HepG2 (cell line): ENCODE results near the gene HOXD1. TPM values are rescaled to one million over a fixed set of nuclear protein-coding genes. Genes with fewer than 3 reads are reported as not detected.

Experiments used
- AHDC1 ChIP-seq: sonication (generic); formaldehyde crosslinking; IDR thresholded peaks from 2 replicates; pipeline ENCODE4 v1.5.1; 2020; ENCODE audit warnings: mild to moderate bottlenecking, missing genetic modification reagents, borderline replicate concordance
- HDAC6 ChIP-seq: fragments of 200-600 bp; sonication (generic); IDR thresholded peaks from 2 replicates; pipeline ENCODE4 v1.7.0; 2017; ENCODE audit warnings: mild to moderate bottlenecking, antibody characterized with exemption, low read length, low read depth
- JUNB ChIP-seq: sonication (generic); formaldehyde crosslinking; IDR thresholded peaks from 2 replicates; pipeline ENCODE4 v1.8.0; 2022; ENCODE audit warnings: missing genetic modification reagents, mild to moderate bottlenecking, borderline replicate concordance
- RAD51 ChIP-seq: fragments of 450-650 bp; IDR thresholded peaks from 2 replicates; pipeline ENCODE4 v1.6.1; 2016; ENCODE audit warnings: borderline replicate concordance
- SALL1 ChIP-seq: sonication (generic); formaldehyde crosslinking; IDR thresholded peaks from 2 replicates; pipeline ENCODE4 v1.8.0; 2022; ENCODE audit warnings: mild to moderate bottlenecking, missing genetic modification reagents
- SIX1 ChIP-seq: sonication (generic); formaldehyde crosslinking; IDR thresholded peaks from 2 replicates; pipeline ENCODE4 v1.4.0; 2020; ENCODE audit warnings: missing genetic modification reagents, borderline replicate concordance
- SMARCE1 ChIP-seq: fragments of 450-650 bp; IDR thresholded peaks from 2 replicates; pipeline ENCODE4 v1.6.1; 2017; ENCODE audit warnings: borderline replicate concordance
- SNAPC4 ChIP-seq: sonication (generic); formaldehyde crosslinking; IDR thresholded peaks from 2 replicates; pipeline ENCODE4 v1.4.0; 2020; ENCODE audit warnings: mild to moderate bottlenecking, missing genetic modification reagents
- SNAPC5 ChIP-seq: sonication (generic); formaldehyde crosslinking; IDR thresholded peaks from 2 replicates; pipeline ENCODE4 v1.8.1; 2023; ENCODE audit warnings: mild to moderate bottlenecking, missing genetic modification reagents, borderline replicate concordance
- SRSF1 ChIP-seq: fragments of 200-400 bp; formaldehyde crosslinking; optimal IDR thresholded peaks from 2 replicates; pipeline ENCODE3; 2017; ENCODE audit warnings: mild to moderate bottlenecking, low read depth, low read length, moderate library complexity
- ZNF224 ChIP-seq: sonication (generic); formaldehyde crosslinking; IDR thresholded peaks from 2 replicates; pipeline ENCODE4 v1.5.0; 2020; ENCODE audit warnings: mild to moderate bottlenecking, missing genetic modification reagents
- ZNF276 ChIP-seq: sonication (generic); formaldehyde crosslinking; IDR thresholded peaks from 2 replicates; pipeline ENCODE4 v1.4.0; 2020; ENCODE audit warnings: mild to moderate bottlenecking, low read depth, missing genetic modification reagents
- ZNF33B ChIP-seq: sonication (generic); formaldehyde crosslinking; IDR thresholded peaks from 2 replicates; pipeline ENCODE4 v1.5.1; 2020; ENCODE audit warnings: mild to moderate bottlenecking, missing genetic modification reagents
- ZNF382 ChIP-seq: sonication (generic); formaldehyde crosslinking; IDR thresholded peaks from 2 replicates; pipeline ENCODE4 v1.5.0; 2020; ENCODE audit warnings: missing genetic modification reagents, mild to moderate bottlenecking, borderline replicate concordance
- ZNF543 ChIP-seq: sonication (generic); formaldehyde crosslinking; IDR thresholded peaks from 2 replicates; pipeline ENCODE4 v1.4.0; 2020; ENCODE audit warnings: mild to moderate bottlenecking, missing genetic modification reagents
- ZNF75D ChIP-seq: sonication (generic); formaldehyde crosslinking; IDR thresholded peaks from 2 replicates; pipeline ENCODE4 v1.8.1; 2023; ENCODE audit warnings: missing genetic modification reagents, mild to moderate bottlenecking, borderline replicate concordance
- polyA plus RNA-seq, 8 experiments: library from polyadenylated mRNA; depleted of rRNA in 3 of 8; stranded (reverse) in 7 of 8; unstranded in 1 of 8; fragments of >200 nt; fragmentation: Illumina TruSeq in 4 of 8; extraction: Trizol in 4 of 8; gene quantifications; 2 replicates each; pipeline versions ENCODE4 v1.2.1 to v1.2.3, GENCODE V29; 2011 to 2016; ENCODE audit warnings: low read depth in 4 of 8, missing spikeins in 1 of 8, mixed read lengths in 1 of 8; ENCODE audit not compliant: insufficient read depth in 1 of 8
- total RNA-seq, 5 experiments: library from RNA; depleted of rRNA; stranded (reverse); fragments of >200 nt; fragmentation: Illumina TruSeq; extraction: Trizol; gene quantifications; 2 replicates each; pipeline ENCODE4 v1.2.3, GENCODE V29; 2016; ENCODE audit warnings: low read depth in 1 of 5

HOXD1 gene
- total and polyA plus RNA-seq, 2 of the 13 experiments (the other 11 are each of a cell fraction or from before 2014, with no cell fraction given), result 10.0 to 22.3 TPM

GRCh38 chr2:176187899-176188773 is at the start of gene HOXD1 (continued):
- no peak for TF ChIP-seq AHDC1 (CRISPR knock-in tag)
- no peak for TF ChIP-seq SRSF1
- 0 out of 2 replicates have a peak, but pooled peaks have one; percentile 54 for TF ChIP-seq ZNF276
- TF ChIP-seq SNAPC5 (CRISPR knock-in tag), result no peak
- TF ChIP-seq SALL1 (CRISPR knock-in tag), result peak; percentile 56
- 0 out of 2 replicates have a peak, but pooled peaks have one; percentile 52 for TF ChIP-seq ZNF224 (CRISPR knock-in tag)
- TF ChIP-seq SNAPC4 (CRISPR knock-in tag), result no peak; the same call in 1 of the 2 replicates
- no peak for TF ChIP-seq ZNF75D
- no peak for TF ChIP-seq JUNB (CRISPR knock-in tag)
- TF ChIP-seq SIX1 (CRISPR knock-in tag), result no peak
- TF ChIP-seq ZNF382 (CRISPR knock-in tag), result no peak
- TF ChIP-seq ZNF543 (CRISPR knock-in tag), result no peak; the same call in 1 of the 2 replicates
- TF ChIP-seq RAD51, result no peak
- TF ChIP-seq ZNF33B (CRISPR knock-in tag), result no peak
- TF ChIP-seq SMARCE1, result no peak
- no peak for TF ChIP-seq HDAC6
